GM19455 (cell line): ENCODE results near the gene NCOA4.
"Not testable (repeated sequence)": the region's sequence is repeated elsewhere in the genome, so short reads cannot be mapped to it uniquely, and the experiment has no call there.

Source experiments
- ATAC-seq: cut with Tn5 transposase; IDR thresholded peaks from one replicate; pipeline ENCODE4 v1.9.1; 2021; ENCODE audit not compliant: unreplicated experiment

NCOA4 gene

DNA sequence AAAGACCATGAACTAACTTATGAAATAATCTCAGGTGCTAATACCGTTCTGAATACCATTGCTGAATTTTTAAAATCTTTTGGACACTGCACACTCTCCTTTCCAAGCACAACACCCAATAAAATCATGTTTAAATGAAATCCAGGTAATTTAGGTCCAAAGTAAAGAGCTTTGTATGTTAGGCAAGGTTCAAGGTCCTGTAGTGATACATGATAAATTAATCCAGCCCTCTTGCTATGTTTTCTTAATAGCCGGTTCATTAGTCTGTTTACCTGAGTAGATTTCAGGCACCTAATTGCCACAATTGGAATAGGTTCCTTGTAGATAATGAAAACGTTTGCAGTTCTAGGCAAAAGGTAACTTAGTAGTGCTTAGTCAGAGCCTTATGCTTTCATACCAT is 44.8 kb downstream of the NCOA4 start:
- ATAC-seq, result not testable (repeated sequence)

DNA sequence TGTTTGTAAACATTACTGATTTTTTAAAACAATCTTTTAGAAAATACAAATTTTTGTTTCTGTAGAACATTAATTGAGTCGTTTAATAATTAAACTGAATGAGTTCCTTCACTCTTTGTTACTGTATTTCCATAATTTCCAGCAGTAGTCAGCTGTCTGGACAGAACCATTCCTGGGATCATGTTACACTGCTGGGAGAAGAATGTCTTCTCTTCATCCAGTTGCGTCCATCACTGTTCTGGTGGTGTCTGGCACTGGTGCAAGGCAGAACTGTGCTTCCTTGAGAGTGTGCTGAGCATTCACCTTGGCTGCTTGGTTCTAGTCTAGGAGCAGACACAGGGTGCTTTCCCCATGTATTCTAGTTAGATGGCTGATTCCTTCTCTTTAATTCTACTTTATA is 46.0 kb downstream of the NCOA4 start:
- ATAC-seq, result not testable (repeated sequence)

GRCh38 chr10:45983538-45984186 is 46.8 kb downstream of the NCOA4 start:
- ATAC-seq, result not testable (repeated sequence)

DNA sequence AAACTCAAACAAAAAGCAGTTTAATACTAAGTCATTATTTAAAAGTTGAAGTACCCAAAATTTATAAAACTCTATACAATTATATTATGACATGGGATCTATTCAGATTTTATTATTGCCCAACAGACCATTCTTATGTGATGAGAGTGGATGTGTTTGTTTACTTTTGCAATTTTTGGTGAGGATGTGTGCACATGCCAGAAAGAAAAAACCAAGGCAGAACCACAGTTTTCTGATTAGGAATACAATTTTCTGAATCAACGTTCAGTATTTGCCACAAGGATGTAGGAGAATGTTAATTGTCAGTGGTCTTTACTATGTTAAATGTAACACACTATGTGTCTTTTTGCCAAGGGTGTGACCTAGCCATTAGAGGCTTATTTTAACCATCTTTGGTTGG is 49.1 kb downstream of the NCOA4 start:
- ATAC-seq, result not testable (repeated sequence)

GRCh38 chr10:45978554-45978953 is 51.9 kb downstream of the NCOA4 start:
- ATAC-seq, result not testable (repeated sequence)

- ATAC-seq, result not testable (repeated sequence)
Measured at GRCh38 chr10:45974041-45974440, 56.4 kb downstream of the NCOA4 start.

- ATAC-seq, result peak; percentile 14
Measured at GRCh38 chr10:45972813-45973169, 57.6 kb downstream of the NCOA4 start.

GRCh38 chr10:45972106-45972812 is 58.2 kb downstream of the NCOA4 start, which contains the start of gene TIMM23:
Gene TIMM23, plus strand, starts transcription at chr10:45972489. Its CDS starts 136 bp downstream, at chr10:45972625.
- peak; percentile 77 for ATAC-seq

- peak; percentile 33 for ATAC-seq
Measured at GRCh38 chr10:45971742-45972105, 58.7 kb downstream of the NCOA4 start.

GRCh38 chr10:45971019-45971418 is 59.4 kb downstream of the NCOA4 start:
- not testable (repeated sequence) for ATAC-seq

DNA sequence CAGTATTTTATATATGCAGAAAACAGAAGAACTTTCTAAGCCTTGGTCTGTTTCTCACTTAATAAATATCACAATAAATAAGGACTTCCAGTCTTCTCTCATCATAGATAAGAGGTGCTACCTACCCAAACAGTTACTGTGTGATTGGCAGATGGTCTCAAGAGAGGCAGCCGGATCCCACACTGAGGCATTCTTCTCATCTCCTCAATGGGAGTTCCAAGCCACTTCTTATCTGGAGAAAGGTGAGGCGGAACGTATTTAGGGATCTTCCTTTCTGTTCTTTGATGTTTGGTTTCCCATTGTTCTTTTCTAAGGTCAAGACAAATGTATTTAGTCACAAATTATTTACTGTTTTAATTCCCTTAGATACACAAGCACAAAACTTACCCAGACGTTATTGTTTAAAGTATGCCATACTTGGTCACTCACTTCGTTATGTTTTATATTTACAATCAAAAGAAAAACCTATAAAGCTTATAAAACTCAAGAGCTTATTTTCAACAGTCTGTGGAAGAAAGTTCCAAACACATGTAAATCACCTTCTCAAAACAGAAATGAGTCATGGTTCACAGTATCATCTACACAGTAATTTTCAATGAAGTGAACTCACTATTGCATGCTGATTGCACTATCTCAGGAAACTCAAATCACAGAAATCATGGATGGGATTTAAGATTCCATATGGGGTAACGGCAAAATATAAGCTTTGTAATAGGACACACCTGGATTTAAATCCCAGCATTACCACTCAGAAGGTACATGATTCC is 67.6 kb downstream of the NCOA4 start:
- ATAC-seq, result not testable (repeated sequence)

DNA sequence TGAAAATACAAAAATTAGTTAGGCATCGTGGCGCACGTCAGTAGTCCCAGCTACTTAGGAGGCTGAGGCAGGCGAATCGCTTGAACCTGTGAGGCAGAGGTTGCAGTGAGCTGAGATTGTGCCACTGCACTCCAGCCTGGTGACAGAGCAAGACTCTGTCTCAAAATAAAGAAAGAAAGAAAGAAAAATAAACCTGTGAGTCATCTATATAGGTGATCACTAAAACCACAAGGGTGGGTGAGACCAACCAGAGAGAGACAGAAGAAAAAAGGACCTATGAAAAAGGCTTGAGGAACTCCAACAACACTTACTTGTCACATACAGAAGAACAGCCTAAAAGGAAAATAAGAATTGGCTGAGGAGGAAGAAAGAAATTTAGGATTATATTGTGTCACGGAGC is 72.5 kb downstream of the NCOA4 start:
- not testable (repeated sequence) for ATAC-seq

DNA sequence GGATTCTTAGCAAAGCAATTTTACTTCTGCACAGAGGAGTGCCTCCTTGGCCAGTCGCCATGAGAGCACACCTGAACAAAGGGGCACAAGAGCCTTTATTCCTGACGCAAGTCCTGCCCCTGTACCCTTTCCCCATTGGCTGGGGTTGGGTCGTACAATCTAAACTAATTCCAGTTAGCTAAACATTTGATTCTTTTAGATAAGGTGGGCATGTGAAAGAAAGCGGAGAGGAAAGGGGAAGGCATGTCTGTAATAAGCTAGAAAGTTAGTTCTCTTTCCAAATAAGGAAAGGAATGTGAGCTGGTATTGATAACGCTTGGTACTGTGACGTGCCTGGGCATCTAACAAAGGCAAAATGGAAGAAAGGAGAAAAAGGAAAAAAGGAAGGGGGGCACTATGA is 73.8 kb downstream of the NCOA4 start:
- ATAC-seq, result not testable (repeated sequence)
